Adrenal gland (tissue), 5 donors: ENCODE measurements around the gene TFF1.

ENCODE experiments used
- POLR2A ChIP-seq, 2 donors: fragments of 450-650 bp; IDR thresholded peaks; one replicate each; pipeline ENCODE4 v1.6.1; 2017; ENCODE audit warnings: antibody characterized with exemption in 2 of 2, mild to moderate bottlenecking in 2 of 2, moderate library complexity in 1 of 2
- TF ChIP-seq, protein P1 (sequence below), 6 experiments: fragments of 450-650 bp in 4 of 6; fragments of 200-600 bp in 2 of 6; sonication (generic) in 1 of 6; IDR thresholded peaks; 1 replicate in 5 of 6; 2 replicates in 1 of 6; pipeline versions ENCODE4 v1.5.1 to v1.8.0; 2016 to 2021; ENCODE audit warnings: antibody characterized with exemption in 6 of 6, mild to moderate bottlenecking in 2 of 6, moderate library complexity in 1 of 6
- donor health status: DM: no; HTN: no; CAD: no.

DNA sequence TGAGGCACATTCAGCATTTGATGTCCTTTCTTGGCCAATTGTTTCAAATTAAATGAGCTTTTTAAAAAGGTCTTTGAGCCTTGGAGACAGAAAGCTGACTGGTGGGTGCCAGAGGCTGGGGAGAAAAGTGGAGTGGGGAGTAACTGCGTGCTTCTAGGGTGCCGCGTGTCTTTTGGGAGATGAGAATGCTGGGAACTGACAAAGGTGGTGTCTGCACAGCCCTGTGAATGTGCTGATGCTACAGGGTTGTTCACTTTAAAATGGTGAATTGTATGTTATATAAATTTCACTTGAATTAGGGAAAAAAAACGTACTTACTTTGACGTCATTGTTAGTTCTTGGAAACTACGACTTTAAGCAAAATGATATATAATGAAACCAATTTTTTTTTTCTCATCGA lies 8.1 kb upstream of the TFF1 start:
- TF ChIP-seq, protein P1, sequence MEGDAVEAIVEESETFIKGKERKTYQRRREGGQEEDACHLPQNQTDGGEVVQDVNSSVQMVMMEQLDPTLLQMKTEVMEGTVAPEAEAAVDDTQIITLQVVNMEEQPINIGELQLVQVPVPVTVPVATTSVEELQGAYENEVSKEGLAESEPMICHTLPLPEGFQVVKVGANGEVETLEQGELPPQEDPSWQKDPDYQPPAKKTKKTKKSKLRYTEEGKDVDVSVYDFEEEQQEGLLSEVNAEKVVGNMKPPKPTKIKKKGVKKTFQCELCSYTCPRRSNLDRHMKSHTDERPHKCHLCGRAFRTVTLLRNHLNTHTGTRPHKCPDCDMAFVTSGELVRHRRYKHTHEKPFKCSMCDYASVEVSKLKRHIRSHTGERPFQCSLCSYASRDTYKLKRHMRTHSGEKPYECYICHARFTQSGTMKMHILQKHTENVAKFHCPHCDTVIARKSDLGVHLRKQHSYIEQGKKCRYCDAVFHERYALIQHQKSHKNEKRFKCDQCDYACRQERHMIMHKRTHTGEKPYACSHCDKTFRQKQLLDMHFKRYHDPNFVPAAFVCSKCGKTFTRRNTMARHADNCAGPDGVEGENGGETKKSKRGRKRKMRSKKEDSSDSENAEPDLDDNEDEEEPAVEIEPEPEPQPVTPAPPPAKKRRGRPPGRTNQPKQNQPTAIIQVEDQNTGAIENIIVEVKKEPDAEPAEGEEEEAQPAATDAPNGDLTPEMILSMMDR (IDR thresholded peaks at IDR 0.05), result no peak
- no peak for TF ChIP-seq POLR2A (IDR thresholded peaks at IDR 0.05)
